ENCODE measurements around the gene PIAS3.
"Not testable (repeated sequence)": the region's sequence is repeated elsewhere in the genome, so short reads cannot be mapped to it uniquely, and the experiment has no call there.

The PIAS3 gene

DNA sequence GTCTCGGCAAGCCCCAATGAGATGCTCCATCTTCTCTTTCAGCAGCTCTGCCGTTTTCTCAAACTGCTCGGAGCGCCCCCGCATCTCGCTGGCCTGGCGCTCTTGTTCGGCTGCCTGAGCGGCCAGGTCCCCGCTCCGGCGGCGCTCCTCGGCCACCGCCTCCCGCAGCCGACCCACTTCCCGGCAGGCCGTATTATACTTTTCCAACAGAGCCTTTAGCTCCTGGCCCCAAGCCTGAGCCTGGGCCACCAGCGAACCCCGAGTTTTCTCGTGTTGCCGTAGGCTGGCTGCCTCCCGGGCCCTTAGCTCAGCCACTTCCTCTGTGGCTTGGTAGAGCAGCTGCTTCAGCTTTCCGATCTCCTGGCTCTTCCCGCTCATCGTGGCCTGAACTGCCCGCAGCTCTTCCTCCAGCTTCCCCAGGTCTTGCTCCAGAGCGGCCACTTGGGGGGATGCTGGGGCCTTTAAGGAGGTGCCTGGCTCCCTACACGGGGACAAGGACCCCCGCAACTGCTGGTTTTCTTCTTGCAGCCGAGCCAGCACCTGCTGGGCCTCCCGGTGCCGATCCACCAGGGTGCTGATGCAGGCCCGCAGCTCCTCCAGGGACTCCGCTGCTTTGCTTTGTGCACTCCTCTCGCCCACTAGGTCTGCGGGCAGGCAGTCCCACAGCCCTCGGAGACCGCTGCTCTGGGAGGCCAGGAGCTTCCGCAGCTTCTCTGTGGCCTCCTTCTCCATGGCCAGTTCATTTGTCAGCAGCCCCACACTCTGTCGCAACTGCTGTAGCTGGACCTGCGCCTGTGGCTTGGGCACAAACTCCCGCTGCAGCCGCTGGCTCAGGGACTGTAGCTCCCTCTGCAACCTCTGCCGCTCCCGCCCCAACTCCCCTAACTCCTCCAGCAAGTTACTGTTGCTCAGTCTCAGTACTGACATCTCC is 13.4 kb upstream of the PIAS3 start:
- peak; percentile 20 for DNase-seq

DNA sequence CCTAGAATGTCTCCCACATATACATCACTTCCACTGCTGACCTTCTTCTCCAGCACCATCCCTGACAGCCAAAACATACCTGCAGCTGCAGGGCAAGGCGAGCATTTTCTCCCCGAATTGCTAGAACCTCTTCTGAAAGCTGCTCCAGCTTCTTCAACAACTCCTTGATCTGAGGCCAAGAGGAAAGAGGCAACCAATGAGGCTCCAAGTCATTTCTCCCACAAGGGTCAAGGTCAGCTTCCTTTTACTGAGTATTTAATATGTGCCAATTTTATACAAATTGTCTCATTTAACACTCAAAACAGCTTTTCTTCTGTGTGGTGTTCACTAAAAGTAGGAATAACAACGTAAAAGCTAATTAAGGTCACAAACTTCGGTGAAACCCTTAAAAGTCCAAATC is 9.4 kb upstream of the PIAS3 start:
- DNase-seq: no peak

DNA sequence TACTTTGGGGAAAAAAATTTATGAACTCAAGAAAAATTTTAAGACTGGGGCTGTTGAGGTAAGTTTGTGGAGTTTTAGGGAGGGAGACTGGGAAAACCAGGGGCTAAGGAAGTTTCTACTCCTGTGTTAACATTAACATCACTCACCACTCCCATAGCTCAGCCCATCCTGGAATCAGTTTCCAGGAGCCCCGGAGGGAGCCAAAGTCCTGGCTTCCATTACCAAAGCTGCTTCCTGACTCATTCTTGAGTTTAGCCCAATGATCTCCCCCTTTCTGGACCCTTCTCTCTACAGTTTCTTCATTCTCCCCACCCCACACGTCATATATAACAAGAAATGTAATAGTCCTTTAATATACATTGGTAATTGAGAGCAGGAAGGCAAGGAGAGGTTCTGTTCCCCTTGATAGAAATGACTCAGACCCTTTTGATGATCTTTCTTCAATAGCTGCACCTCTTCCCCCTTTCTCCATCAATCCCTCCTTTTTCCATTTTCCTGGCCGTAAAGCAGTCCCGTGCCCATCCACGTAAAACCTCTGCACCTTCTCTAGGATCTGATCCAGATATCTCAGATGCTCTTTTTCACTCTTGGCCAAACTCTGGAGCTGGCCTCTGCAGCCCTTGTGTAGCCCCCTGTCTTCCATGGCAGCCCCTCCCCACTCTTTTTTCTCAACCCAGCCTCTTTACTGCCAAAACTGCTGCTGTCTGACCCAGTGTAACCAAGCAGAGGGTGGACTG is 4.6 kb upstream of the PIAS3 start:
- DNase-seq: no peak

DNA sequence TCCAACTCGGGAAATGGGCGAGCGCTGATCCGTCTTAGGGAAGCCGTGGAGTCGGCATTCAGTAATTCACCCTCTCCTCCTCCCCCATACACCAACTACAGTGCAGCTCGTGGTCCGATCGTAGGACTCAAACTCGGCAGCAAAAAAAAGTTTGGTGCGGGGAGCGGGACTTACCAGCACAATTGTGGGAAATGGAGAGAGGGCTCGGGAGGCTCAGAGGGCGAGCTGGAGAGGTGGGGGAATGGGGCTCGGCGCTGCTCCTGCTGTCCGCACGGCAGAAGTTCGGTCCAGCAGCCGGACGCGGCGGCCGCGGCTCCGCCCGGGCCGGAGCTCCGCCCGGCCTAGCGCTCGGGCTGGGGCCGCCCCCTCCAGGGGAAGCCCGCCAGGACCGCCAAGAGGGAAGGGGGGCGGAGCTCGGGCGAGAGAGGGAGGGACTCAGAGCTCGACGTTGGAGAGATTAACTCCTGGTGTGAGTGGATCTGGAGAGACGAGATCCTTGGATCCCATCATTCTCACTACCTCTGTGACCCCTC is 676 bp upstream of the PIAS3 start:
- peak; percentile 65 for DNase-seq

DNA sequence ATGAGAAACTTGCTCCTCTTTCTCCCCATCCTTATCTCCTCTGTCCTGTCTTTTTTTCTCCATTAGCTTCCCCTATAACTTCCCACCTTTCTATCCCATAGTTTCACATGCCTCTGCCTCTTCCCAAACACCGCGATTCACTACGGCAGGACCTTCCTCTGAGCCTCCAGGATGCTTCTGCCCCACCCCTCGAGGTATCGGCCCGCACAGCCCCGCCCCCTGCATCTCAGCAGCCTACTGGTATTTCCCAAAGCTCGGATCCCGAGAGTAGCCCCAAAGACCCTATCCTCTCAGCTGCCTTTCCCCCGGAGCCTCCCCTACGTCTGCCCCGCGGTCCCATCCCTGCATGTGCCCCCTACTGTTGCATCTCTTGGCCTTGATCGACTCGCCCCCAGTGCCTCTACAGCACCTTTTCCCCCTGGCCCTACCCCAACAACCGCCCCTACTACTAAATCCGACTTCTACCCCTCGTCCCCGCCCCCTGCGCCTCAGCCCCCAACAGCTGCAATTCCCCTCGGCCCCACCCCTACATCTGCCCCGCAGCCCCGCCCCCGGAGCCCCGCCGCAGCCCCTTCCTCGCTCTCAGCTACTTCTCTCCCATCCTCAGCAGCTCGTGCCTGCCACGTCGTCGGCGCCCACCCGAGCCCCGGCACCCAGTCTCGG is 512 bp downstream of the PIAS3 start:
- DNase-seq: no peak

DNA sequence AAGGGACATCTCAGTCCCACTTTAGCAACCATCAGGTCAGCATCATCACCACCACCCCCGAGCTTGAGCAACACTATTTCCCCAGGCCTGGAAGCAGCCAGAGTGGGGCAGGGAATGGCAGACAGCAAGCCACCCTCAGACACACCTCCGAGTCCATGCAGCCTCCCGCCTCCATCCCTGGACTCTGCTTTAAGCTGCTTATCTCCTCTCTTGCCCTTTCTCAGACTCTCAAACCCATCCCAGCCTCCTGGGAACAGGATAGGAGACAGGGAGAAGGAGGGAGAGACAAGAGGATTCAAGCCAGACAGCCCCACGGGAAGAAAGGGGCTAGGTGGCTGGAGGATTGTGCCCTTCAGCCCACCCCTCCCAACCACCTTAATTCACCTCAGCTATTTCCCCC is 1.7 kb downstream of the PIAS3 start:
- DNase-seq: no peak

DNA sequence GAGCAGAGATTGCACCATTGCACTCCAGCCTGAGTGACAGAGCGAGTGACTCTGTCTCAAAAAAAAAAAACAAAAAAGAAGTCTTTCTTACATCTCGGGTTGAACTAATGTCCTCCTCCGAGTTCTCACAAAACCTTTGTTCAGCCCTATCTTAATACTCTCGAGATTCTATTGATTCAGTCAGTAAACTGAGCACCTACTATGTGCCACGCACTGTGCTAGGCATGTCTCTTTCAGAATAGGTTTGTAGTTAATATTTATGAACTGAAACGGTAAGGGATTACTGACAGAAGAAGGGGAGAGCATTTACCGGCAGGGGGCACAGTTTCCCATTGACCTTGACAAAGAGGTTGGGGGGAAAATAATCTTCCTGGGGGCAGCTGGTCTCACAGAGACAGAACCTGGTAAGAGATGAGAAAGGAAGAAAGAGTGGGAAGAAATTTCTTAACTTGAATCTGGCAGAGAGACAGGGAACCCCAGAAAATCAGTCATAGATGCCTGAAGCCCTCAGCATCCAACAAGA is 3.4 kb downstream of the PIAS3 start:
- DNase-seq: no peak

DNA sequence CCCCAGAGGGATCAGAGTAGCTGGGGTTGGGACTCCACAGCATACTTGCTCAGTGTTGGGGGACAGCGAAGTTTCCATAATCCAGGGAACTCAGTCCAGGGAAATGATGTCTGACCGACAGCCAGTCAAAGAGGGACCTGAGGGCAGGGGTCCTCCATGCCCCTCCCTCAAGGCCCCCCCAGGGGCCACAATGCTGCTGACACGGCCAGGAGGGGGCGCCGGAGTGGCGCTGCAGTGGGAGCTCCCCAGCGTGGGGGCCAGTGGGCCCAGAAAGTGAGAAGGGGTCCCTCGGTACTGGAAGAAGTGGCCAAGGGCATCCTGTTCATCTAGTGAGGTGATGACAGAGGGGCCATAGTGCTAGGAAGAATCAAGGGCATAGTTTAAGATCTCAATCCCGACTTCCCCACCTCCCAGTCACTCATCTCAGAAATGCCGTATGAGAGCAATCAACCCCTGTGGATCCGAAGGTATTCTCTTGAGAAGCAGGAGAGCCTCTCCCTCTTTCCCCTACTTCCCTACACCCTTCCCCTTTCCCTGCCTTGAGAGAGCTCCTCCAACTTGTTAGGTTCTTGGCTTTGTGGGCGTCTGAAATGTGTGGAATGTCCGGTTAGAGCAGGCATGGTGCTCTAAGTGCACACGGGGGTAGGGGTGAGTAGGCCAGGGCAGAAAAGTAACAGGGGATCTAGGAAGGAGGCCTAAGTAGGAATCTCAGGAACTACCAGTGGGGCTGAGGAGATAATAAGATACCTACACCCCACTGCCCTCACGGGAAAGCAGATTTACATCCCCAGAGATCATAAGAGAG is 9.3 kb downstream of the PIAS3 start:
- no peak for DNase-seq

DNA sequence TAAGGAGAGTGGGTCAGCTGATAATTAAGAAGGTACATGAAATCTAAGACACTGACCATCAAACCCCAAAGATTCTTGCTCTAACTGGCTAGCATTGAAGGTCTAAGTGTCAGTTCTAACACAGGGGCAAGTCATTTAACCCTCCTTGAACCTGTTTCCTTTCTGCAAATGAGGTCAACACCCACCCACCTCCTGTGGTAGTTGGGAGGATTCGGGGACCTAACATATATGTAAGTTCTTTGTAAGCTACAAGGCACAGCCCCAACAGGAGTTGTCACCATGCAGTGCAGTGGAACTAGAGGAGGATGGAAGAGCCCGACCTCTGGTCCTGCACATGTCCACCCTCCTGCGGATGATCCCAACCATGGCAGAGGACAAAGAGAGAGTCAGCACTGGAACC is 11.1 kb downstream of the PIAS3 start:
- DNase-seq: no peak

DNA sequence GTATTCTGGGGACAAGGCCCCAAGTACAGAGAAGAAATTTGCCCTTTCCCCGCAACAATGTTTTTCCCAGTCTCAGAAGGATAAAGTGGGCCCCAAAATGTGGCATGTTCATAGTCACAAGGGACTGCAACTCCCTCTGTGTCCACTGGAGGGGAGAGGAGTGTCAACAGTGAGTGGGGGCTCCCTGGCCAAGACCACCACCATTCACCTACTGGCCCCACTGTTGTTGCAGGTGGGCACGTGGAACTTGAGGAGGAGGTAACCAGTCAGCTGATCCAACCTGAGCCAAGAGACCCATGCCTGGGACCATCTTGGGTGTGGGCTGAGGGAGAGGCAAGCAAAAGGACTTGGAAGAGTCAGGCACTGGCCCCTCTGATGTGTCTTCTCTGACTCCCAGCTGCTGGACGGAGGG is 12.7 kb downstream of the PIAS3 start:
- peak; percentile 15 for DNase-seq

DNA sequence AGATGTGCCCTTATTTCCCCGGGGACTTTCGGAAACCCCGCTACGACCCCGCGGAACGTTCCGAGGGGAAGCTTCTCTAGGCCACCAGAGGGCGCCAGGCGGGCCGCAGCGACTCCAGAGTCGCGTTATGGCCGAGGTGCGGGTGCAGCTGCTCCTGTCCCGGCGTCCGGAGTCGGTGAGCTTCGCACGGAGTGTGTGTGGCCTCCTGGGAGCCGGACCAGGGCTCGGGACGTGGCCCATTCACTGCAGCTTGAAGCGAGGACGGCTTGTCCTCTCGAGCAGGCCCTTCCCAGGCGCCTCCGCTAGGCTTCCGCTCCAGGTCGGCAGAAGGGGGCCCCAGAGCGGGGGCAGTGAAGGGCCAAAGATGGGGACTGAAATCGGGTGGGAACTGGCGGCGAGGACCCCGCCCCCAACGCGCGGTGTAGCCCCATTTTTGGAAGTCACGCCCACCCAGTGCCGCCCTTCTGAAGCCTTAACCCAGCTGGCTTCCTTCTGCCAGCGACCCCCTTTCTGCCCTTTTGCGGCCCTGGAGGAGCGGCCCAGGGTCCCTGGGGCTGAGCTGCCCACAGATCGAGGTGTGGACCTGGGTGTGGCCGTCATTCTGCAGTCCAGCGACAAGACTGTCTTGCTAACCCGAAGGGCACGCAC is 13.2 kb downstream of the PIAS3 start, which contains the start of gene NUDT17:
Gene NUDT17, plus strand, starts transcription at position 117 of the 648 bp plus-strand sequence. Its CDS starts 11 bp downstream, at position 128.
- peak; percentile 61 for DNase-seq

DNA sequence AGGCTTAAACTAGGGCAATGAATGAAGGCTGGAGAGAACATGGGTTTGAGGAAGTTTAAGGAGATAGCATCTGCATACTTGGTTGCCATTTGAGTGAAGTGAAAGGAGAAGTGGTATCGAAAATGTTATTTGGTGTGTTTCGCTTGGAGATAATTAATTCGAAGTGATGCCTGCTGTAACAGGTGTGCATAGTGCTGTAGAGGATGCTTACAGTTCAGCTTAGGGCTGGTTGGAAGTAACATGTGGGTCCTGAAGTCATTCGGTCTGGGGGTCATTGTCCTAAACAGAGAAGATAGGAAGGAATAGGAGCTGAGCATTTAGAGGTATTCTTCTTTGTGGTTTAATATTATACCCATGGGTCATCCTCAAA is 13.8 kb downstream of the PIAS3 start:
- no peak for DNase-seq

DNA sequence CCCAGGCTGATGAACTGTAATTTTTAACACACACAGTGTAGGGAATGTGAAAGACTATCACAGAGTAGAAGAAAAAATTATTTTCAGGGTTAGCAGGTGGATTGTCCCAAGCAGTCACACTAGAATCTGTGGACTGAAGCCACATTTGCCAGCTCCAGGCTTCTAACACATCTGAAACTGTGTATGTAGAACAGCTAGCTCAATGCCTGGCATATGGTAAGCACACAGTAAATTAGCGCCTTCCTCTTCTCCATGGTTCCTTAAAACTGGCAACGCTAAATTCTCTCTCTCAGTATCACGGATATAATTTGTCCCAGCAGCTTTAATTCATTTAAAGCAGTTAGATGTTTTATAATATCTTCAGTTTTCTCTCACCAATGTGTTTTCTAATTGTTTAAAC is 15.8 kb downstream of the PIAS3 start:
- DNase-seq: no peak

DNA sequence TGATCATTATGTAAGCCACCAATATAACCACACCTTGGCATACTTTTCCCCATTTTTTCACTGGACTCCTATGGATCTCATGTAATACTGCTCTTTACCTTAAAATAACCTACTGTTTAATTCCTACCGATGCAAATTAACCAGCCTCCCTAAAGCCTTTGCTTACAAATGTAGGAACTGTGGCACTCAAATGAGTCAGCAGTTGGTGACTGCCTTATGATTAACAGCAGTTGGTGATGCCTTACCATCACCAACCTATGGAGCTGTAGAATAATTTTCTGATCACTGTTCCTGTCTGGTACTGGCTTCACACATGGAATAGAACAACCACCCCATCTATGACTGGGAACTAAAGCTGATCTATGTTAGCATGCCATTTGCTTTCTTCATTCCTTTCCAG is 21.2 kb downstream of the PIAS3 start:
- no peak for DNase-seq

DNA sequence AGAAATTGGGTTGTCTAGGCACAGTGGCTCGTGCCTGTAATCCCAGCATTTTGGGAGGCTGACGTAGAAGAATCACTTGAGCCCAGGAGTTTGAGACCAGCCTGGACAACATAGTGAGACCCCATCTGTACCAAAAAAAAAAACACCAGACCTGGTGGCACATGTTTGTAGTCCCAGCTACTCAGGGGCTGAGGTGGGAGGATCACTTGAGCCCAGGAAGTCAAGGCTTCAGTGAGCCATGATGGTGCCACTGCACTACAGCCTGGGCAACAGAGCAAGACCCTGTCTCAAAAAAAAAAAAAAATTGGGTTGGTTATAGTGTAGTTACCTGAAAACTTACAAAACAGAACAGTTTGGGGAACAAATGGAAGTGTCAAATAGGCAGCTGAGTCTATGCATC is 28.1 kb downstream of the PIAS3 start:
- DNase-seq: not testable (repeated sequence)

DNA sequence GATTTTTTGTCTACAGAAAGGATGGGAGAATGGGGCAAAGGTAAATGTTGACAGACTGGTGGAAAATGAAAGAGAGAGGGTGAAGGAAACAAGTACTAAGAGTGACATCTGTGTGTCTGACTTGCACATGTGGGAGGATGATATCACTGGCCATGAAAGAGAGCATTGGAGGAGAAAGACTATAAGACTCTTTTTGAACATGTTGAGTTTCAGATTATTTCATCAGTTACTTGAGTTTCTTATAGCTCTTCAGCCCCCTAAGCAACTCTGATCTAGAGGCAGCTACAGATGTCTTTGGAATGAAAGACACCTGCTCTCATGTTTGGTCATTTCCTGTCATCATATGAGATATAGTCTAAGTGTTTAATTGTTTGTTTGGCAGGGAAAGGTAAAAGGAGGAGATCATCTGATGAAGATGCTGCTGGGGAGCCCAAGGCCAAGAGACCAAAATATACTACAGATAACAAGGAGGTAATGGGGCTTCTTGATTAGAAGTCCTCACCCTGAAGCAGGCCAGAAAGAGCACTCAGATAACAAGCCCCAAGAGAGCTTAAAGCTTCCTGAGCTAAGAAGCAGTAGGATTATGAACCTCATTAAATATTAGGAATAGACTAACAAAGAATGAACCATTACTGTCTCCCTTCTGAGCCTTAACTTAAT is 30.4 kb downstream of the PIAS3 start:
- DNase-seq: no peak

DNA sequence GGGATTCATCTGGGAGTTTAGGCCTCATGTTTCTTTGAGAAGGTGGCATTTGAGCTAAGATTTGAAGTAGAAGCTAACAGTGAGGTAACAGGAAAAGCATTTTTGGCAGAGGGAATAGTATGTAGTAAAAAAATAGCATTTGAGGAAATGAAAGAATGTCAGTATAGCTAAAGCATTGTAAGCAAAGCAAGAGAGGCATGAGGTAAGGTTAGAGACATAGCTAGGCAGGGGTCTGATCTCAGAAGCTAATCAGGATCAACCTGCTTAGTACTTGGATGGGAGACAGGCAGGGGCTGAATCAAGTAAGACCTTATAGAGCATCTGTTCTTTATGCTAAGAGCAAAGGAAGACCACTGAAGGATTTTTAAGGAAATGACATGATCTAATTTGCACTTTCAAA is 30.9 kb downstream of the PIAS3 start:
- DNase-seq: no peak

DNA sequence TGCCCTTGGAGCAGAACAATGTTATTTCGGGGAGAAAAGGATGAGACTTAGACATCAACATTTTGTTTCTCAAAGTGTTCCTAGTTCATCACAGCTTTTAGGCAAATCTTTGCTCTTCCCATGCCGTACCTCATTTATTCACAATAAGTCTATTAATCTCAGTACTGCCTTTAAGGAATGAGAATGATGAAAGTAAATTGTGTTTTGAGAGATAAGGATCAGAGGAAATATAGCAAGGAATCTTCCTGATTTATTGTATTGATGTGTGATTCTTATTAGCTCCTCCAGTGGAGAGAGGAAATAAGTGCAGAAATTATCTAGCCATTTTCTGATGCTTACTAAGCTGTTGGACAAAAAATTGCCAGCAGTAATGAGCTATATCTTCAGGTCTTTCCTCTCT is 32.9 kb downstream of the PIAS3 start:
- no peak for DNase-seq

DNA sequence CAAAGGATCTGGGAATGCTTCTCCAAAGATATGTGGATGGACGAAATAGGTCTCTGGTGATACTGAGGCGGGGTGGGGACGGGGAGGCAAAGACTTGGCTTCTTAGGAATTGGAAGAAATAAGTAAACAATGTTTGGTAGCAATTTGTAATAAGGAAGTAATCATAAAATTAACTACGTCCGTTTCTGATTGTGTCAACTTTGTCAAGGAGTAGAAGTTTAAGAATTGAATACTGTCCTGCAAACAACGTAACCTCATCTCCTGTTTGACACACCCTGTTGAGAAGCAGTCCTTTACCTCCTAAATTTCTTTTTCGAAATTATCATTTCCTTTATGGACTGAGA is 34.4 kb downstream of the PIAS3 start:
- DNase-seq: peak; percentile 2

DNA sequence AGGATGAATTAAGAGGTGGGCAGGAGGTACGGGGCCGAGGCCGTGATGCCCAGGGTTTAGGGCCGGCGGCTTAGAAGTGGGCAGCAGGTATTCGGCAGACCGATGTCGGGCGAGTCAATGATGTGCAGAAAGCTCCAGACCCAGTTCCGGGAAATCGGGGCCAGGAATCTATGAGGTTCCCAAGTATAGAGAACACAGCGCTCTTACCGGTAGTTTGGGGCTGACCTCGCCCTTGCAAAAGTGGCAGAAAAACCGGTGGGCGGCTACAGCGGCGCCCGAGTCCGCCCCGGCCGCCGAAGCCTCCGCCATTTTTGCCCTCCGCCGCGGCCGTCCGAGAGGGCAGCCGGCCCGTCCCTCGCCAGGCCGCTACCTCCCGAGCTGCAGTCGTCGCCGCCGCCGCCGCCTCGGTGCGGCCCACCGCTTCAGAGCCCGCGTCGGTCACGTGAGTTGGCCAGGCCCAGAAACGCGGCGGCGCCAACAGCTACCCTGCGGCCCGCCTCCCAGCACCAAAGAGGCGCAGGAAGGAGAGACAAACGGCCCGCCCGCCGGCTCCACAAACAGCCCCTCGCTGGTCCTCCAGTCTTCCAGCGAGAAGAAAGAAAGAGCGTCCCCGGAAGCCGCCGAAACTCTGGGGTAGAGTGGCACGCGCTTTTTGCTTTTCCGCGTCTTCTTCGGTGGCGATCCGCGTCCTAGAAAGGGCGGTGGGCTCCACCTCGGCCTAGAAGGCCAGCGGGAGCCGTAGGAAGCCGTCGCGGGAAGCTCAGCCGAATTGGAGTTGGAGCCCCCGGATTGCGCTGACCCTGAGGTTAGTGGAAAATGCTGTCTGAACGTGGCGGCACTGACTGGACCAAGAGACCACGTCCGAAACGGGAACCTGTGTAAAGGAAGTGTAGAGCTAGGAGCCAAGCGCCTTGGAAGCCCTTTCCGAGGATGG is 35.0 kb downstream of the PIAS3 start, which contains the start of the genes POLR3C and RNF115:
Gene POLR3C, plus strand, starts transcription at position 636 of the 934 bp plus-strand sequence. CDS start 1,577 bp downstream, outside the sequence.
Gene RNF115, minus strand, starts transcription at position 531 of the 934 bp plus-strand sequence. Its CDS starts 222 bp downstream, at position 309.
- DNase-seq: peak; percentile 85
